Prostate gland (tissue), 2 donors: Measurements from ENCODE around the gene PXMP4. TPM values are rescaled to one million over a fixed set of nuclear protein-coding genes. Genes with fewer than 3 reads are reported as not detected.

Experiments used
- DNase-seq: peaks from one replicate; pipeline ENCODE4 v3.0.0-alpha.2; 2019; ENCODE audit warnings: low spot score
- H3K27ac ChIP-seq, 2 donors: fragments of 200-600 bp; sonication (generic); 2 replicates each; pipeline ENCODE4 v1.5.1; 2017 to 2019
- H3K27me3 ChIP-seq: fragments of 200-600 bp; sonication (generic); replicated peaks from 2 replicates; pipeline ENCODE4 v1.5.1; 2019; ENCODE audit not compliant: insufficient read depth
- H3K36me3 ChIP-seq, 2 donors: fragments of 200-600 bp; sonication (generic); 1 replicate in 1 of 2; 2 replicates in 1 of 2; pipeline versions ENCODE4 v1.5.1 to v1.8.1; 2017 to 2019
- H3K4me1 ChIP-seq: fragments of 200-600 bp; sonication (generic); replicated peaks from 2 replicates; pipeline ENCODE4 v1.5.1; 2019
- H3K4me3 ChIP-seq, 2 donors: fragments of 200-600 bp; sonication (generic); 2 replicates each; pipeline ENCODE4 v1.5.1; 2017 to 2019
- H3K9me3 ChIP-seq: fragments of 200-600 bp; sonication (generic); 2 replicates; pipeline ENCODE4 v1.5.1; 2017
- POLR2A ChIP-seq: fragments of 450-650 bp; IDR thresholded peaks from one replicate; pipeline ENCODE4 v1.6.1; 2016; ENCODE audit warnings: antibody characterized with exemption, mild to moderate bottlenecking
- POLR2AphosphoS5 ChIP-seq: sonication (generic); formaldehyde crosslinking; IDR thresholded peaks from one replicate; pipeline ENCODE4 v1.6.1; 2017; ENCODE audit warnings: antibody characterized with exemption
- WGBS: methylation state at CpG from one replicate; pipeline ENCODE4 v1.1.5; 2018; 5-methylcytosine and 5-hydroxymethylcytosine counted together
- intact Hi-C: fragments of 100-400 bp; cut with DNase I; formaldehyde crosslinking; loops from one replicate; pipeline ENCODE4 v1.14.2; 2022
- total RNA-seq, 2 donors: library from RNA; depleted of rRNA; stranded (reverse); fragments of >200 nt; gene quantifications; one replicate each; pipeline ENCODE4 v1.1.0, GENCODE V29; 2016
- TF ChIP-seq, protein P1 (sequence below), 4 experiments: fragments of 200-600 bp in 2 of 4; fragments of 450-650 bp in 2 of 4; sonication (generic) in 2 of 4; IDR thresholded peaks; 1 replicate in 3 of 4; 2 replicates in 1 of 4; pipeline ENCODE4 v1.5.1; 2016 to 2019; ENCODE audit warnings: antibody characterized with exemption in 4 of 4, mild to moderate bottlenecking in 2 of 4, moderate library complexity in 2 of 4

Gene PXMP4
- total RNA-seq, 2 donors from 2014 or later: 13.3 to 25.5 TPM

DNA sequence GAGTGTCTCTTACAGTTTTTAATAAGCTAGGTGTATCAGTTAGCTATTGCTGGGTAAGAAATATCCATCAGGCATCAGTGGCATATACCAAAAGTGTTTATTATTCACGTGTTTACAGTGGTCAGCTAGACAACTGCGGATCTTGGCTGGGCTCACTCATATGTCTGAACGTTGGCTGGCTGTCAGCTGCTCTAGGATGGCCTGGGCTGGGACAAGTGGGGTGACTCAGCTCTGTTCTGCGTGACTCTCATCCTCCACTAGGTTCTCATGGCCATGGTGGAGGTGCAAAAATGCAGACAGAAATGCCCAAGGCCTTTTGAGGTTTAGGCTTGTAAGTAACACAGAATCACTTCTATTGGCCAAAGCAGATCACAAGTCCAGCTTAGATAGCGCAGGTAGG lies 33.7 kb upstream of the PXMP4 start:
- Histone ChIP-seq H3K36me3 (peaks cover 0 to 8% of the 10 kb centered on the region in 2 donors), H3K27me3 (no peaks in the 10 kb centered on the region), H3K4me1 (no peaks in the 10 kb centered on the region), H3K9me3 (no peaks in the 10 kb centered on the region), H3K4me3 (no peak overlapping the region), H3K27ac (no peak overlapping the region)
- TF ChIP-seq POLR2AphosphoS5 (no peak), POLR2A (no peak)
- TF ChIP-seq, protein P1, sequence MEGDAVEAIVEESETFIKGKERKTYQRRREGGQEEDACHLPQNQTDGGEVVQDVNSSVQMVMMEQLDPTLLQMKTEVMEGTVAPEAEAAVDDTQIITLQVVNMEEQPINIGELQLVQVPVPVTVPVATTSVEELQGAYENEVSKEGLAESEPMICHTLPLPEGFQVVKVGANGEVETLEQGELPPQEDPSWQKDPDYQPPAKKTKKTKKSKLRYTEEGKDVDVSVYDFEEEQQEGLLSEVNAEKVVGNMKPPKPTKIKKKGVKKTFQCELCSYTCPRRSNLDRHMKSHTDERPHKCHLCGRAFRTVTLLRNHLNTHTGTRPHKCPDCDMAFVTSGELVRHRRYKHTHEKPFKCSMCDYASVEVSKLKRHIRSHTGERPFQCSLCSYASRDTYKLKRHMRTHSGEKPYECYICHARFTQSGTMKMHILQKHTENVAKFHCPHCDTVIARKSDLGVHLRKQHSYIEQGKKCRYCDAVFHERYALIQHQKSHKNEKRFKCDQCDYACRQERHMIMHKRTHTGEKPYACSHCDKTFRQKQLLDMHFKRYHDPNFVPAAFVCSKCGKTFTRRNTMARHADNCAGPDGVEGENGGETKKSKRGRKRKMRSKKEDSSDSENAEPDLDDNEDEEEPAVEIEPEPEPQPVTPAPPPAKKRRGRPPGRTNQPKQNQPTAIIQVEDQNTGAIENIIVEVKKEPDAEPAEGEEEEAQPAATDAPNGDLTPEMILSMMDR (IDR thresholded peaks at IDR 0.05): no peak
- no peak for DNase-seq
- 93% methylated on average over 5 of the region's 5 CpGs for WGBS
- intact Hi-C loops: no loop called here

DNA sequence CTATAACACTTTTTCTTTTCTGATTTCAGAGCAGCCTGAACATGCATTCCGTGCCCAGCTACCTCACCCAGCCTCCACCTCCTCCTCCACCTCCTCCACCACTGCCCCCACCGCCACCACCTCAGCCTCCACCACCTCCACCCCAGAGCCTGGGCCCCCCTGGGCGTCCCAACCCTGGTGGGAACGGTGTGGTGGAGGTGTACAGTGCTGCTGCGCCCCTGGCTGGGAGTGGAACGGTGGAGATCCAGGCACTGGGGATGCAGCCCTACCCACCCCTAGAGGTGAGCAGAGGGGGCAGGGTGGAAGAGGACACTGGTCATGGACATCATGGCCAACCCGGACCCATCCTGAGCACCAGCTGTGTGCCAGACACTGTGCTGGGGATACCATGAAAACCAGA lies 33.0 kb upstream of the PXMP4 start:
- intact Hi-C loops: no loop called here
- Histone ChIP-seq H3K9me3 (no peaks in the 10 kb centered on the region), H3K36me3 (peaks cover 0 to 8% of the 10 kb centered on the region in 2 donors), H3K27ac (no peak overlapping the region), H3K4me3 (no peak overlapping the region), H3K27me3 (no peaks in the 10 kb centered on the region), H3K4me1 (no peaks in the 10 kb centered on the region)
- WGBS: 96% methylated on average over 7 of the region's 7 CpGs
- no peak for TF ChIP-seq POLR2AphosphoS5
- TF ChIP-seq, protein P1 (IDR thresholded peaks at IDR 0.05): no peak
- TF ChIP-seq POLR2A: no peak
- no peak for DNase-seq

DNA sequence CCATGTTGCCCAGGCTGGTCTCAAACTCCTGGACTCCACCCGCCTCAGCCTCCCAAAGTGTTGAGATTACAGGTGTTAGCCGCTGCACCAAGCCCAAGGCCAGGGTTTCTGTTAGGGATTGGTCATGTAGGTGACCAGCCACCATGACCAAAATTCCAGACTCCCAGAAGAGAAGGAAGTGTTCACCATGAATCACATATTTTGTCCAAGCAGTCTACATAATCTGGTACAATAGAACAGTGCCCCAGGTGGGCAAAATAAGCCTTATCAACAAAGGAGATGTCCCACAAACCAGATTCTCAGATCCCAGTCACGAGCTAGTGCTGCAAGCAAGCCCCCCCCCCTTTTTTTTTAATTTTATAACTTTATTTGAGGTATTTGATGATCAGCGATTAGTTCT lies 31.7 kb upstream of the PXMP4 start:
- Histone ChIP-seq H3K36me3 (peaks cover 0 to 8% of the 10 kb centered on the region in 2 donors), H3K27ac (no peak overlapping the region), H3K27me3 (no peaks in the 10 kb centered on the region), H3K9me3 (no peaks in the 10 kb centered on the region), H3K4me3 (no peak overlapping the region), H3K4me1 (no peaks in the 10 kb centered on the region)
- DNase-seq: no peak
- WGBS: 91% methylated on average over 4 of the region's 4 CpGs
- intact Hi-C loops: no loop called here
- TF ChIP-seq, protein P1 (IDR thresholded peaks at IDR 0.05): no peak
- no peak for TF ChIP-seq POLR2A
- TF ChIP-seq POLR2AphosphoS5: no peak

DNA sequence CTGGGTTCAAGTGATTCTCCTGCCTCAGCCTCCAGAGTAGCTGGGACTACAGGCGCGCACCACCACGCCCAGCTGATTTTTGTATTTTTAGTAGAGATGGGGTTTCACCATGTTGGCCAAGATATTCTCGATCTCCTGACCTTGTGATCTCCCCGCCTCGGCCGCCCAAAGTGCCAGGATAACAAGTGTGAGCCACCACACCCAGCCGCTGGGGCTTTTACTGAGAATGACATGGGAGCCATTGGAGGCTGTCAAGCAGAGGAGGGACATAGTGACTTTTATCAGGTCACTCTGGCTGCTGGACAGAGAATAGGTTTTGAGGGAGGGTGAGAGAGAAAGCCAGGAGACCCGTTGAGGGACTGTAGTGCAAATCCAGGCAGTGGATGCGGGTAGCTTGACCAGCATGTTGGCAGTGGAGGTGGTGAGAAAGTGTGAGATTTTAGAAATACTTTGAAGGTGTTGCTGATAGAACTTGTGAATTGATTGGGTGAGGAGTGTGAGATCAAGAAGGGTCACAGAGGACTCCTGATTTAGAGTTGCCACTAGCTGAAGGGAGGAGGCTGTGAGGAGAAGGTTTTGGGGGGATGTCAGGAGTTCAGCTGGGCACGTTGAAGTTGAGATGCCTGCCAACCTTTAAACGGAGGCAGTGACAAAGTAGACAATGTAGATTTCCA lies 26.4 kb upstream of the PXMP4 start:
- Histone ChIP-seq H3K9me3 (no peaks in the 10 kb centered on the region), H3K4me1 (no peaks in the 10 kb centered on the region), H3K36me3 (no peaks in the 10 kb centered on the region), H3K27ac (no peak overlapping the region), H3K27me3 (no peaks in the 10 kb centered on the region), H3K4me3 (no peak overlapping the region)
- DNase-seq: no peak
- TF ChIP-seq POLR2AphosphoS5 (no peak), POLR2A (no peak)
- TF ChIP-seq, protein P1 (IDR thresholded peaks at IDR 0.05): no peak
- intact Hi-C loops: no loop called here
- WGBS: 93% methylated on average over 12 of the region's 12 CpGs

DNA sequence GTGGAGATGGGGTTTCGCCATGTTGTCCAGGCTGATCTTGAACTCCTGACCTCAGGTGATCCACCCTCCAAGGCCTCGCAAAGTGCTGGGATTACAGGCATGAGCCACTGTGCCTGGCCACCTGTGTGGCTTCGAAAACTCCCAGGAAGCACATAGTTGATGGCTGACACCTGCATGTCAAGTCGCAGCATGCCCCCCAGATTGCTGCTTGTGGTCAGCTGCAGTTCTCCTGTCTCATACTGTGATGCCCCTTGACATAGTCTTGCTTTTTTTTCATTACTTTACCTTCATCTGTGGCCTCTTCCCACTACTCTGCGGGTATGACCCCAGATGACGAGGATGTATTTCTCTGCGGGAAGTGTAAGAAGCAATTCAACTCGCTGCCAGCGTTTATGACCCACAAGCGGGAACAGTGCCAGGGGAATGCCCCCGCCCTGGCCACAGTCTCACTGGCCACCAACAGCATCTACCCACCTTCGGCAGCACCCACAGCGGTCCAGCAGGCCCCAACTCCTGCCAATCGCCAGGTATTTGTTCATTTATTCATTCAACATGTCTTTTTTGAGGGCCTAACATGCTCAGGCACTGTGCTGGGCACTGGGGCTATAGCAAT lies 24.8 kb upstream of the PXMP4 start:
- H3K9me3 ChIP-seq: no peaks in the 10 kb centered on the region
- H3K4me1 ChIP-seq: no peaks in the 10 kb centered on the region
- TF ChIP-seq, protein P1 (IDR thresholded peaks at IDR 0.05): no peak
- no peak for TF ChIP-seq POLR2A
- TF ChIP-seq POLR2AphosphoS5: no peak
- H3K4me3 ChIP-seq: no peak overlapping the region
- 93% methylated on average over 14 of the region's 14 CpGs for WGBS
- H3K27ac ChIP-seq: no peak overlapping the region
- H3K27me3 ChIP-seq: no peaks in the 10 kb centered on the region
- H3K36me3 ChIP-seq: no peaks in the 10 kb centered on the region
- DNase-seq: no peak
- intact Hi-C loops: no loop called here
